GM13977 (cell line): ENCODE data around the gene NLRP3.

Experiments used
- DNase-seq: peaks from one replicate; pipeline ENCODE4 v3.0.0; 2012; ENCODE audit warnings: low spot score
- in situ Hi-C: fragments of 300-500 bp; cut with MboI; formaldehyde crosslinking; loops from one replicate; pipeline ENCODE4 v1.12.0; 2022; ENCODE audit warnings: low sequenced_read_pairs, low pct_unique_long_range_greater_than_20kb, mixed read lengths, inconsistent platforms; ENCODE audit not compliant: unreplicated experiment
- TF ChIP-seq, protein P1 (sequence below): IDR thresholded peaks from 2 replicates; pipeline ENCODE4 v1.5.1; 2012; ENCODE audit warnings: mild to moderate bottlenecking, control low read depth; ENCODE audit not compliant: insufficient read depth; ENCODE audit errors: extremely low read depth, missing control alignments

NLRP3 gene

DNA sequence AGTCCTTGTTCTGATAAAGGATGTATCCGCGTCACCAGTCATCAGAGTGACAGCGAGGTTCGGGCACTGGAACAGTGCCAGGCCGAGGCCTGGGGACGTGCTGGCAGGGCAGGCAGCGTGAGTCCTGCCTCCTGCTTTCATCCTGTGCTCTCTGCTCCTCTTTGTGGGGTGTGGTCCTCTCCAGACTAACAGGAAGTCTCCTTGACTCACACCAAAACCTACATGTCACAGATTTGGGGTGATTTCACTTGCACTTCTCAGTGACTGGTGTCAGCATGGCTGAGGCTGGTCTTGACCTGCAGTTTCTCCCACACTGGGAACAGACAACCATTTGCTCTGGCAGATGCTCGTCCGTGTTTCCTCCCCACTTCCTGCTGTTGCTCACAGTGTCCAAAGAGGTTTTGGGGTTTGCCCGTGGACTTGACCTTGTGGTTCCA is 8.8 kb upstream of the NLRP3 start:
- DNase-seq: peak; percentile 65
- TF ChIP-seq, protein P1, sequence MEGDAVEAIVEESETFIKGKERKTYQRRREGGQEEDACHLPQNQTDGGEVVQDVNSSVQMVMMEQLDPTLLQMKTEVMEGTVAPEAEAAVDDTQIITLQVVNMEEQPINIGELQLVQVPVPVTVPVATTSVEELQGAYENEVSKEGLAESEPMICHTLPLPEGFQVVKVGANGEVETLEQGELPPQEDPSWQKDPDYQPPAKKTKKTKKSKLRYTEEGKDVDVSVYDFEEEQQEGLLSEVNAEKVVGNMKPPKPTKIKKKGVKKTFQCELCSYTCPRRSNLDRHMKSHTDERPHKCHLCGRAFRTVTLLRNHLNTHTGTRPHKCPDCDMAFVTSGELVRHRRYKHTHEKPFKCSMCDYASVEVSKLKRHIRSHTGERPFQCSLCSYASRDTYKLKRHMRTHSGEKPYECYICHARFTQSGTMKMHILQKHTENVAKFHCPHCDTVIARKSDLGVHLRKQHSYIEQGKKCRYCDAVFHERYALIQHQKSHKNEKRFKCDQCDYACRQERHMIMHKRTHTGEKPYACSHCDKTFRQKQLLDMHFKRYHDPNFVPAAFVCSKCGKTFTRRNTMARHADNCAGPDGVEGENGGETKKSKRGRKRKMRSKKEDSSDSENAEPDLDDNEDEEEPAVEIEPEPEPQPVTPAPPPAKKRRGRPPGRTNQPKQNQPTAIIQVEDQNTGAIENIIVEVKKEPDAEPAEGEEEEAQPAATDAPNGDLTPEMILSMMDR: no peak
- in situ Hi-C loops: no loop called here

DNA sequence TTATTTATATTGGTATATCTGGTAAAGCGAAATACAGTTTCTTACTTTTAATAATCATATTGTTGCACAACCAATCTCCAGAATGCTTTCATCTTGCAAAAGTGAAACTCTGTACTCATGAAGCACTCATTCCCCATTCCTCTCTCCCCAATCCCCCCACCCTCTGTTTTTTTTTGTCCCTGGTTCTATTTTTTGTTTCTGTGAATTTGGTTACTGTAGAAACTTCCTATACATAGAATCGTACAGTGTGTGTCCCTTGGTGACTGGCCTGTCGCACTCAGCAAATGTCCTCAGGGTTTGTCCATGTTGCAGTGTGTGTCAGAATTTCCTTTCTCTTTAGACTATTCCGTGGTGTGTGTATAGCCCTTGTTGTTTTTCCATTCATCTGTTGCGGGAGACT is 7.9 kb upstream of the NLRP3 start:
- in situ Hi-C loops: no loop called here
- TF ChIP-seq, protein P1: no peak
- DNase-seq: no peak

DNA sequence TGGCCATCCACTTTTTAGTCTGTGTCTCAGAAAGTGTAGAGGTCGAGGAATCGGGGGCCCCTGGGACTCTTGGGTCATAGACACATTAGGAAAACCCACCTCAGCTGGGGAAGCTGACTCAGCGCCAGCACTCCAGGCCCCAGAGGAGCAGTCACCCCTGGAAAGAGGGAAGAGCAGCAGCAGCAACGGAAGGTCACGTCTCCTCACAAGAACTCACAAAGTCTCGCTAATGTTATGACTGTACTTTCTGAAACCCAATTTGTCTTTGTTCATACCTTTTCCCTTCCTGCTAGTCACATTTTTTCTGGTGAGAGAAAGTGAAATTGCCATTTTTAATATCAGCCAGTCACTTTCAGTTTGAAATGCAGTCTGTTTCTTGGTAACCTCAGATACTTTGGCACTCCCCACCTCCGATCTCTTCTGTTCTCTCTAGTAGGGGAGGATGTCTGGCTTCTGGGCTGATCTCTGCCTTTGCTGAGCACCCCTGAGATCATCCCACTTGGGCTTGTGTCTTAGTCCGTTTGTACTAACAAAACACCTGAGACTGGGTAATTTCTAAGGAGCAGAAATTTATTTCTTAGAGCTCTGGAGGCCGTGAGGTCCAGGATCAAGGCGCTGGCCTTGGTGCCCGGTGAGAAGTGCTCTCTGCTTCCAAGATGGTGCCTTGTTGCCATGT is 6.0 kb upstream of the NLRP3 start:
- TF ChIP-seq, protein P1: no peak
- peak; percentile 79 for DNase-seq
- in situ Hi-C loops: no loop called here

DNA sequence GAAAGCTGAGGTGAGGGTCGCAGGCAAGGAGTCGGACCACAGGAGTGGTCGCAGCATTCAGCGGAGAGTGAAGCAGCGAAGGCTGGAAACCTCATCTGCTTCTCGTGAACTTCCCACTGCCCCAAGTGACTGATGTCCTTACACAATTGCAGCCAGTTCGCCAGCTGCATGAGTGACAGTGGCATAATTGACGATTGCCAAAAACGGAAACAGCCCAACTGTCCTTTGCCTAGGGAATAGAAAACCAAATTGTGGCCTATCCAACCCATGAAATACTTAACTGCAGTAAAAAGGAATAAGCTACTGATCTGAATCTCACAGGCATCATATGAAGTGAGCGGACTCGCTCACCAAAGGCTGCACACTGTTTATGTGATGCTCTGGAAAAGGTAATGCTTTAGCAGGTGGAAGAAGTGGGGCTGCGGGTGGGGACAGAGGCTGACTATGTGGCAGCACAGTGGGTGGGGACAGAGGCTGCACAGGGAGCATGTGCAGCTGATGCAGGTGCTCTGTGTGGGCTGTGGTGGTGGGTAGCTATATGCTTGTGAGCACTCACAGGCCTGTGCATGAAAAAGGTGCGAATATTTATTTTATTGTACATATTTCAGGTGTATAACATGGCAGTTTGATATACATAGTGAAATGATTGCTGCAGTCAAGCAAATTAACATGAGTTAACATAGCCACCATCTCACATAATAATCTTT is 4.2 kb upstream of the NLRP3 start:
- TF ChIP-seq, protein P1: no peak
- in situ Hi-C loops: no loop called here
- DNase-seq: no peak

DNA sequence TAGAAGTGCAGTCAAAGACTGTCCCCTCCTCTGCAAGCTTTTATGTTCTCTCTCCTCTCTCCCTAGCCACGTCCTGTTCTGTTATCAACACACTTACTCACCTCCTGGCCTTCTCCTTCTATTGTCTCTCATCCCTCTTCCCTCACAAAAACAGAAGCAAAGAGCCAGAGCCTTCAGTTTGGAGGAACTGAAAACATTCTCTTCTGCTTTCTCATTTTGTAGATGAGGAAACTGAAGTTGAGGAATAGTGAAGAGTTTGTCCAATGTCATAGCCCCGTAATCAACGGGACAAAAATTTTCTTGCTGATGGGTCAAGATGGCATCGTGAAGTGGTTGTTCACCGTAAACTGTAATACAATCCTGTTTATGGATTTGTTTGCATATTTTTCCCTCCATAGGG is 1.9 kb downstream of the NLRP3 start:
- TF ChIP-seq, protein P1: no peak
- DNase-seq: no peak
- in situ Hi-C loops: no loop called here

DNA sequence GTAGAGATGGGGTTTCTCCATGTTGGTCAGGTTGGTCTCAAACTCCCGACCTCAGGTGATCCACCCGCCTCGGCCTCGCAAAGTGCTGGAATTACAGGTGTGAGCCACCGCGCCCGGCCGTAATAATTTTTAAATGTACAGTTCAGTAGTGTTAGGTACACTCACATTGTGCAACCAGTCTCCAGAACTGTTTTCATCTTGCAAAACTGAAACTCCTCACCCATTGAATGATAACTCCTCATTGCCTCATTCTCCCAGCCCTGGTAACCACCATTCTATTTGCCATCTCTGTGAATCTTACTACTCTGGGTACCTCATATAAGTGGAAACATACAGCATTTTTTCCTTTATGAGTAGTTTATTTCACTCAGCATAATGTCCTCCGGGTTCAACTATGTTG is 3.4 kb downstream of the NLRP3 start:
- TF ChIP-seq, protein P1: no peak
- in situ Hi-C loops: no loop called here
- DNase-seq: no peak
